Measurements from ENCODE around the gene DXO.
A peak's percentile ranks its signal among the peaks of the same experiment; 100 is the strongest.

Gene DXO

GRCh38 chr6:31969712-31970603 is 2.0 kb downstream of the DXO start:
- H3K4me1 ChIP-seq (ENCODE audit: control insufficient read depth in 1 of 2, insufficient read depth in 2 of 2, low read length in 2 of 2), result peaks cover 24 to 29% of the 10 kb centered on the region in 2 donors
- peaks cover 31 to 55% of the 10 kb centered on the region in 2 donors for H3K36me3 ChIP-seq (ENCODE audit: control insufficient read depth in 1 of 2, insufficient read depth in 2 of 2, low read length in 2 of 2)
- no peaks in the 10 kb centered on the region for H3K27me3 ChIP-seq (ENCODE audit: control insufficient read depth in 1 of 2, insufficient read depth in 2 of 2, low read length in 2 of 2)
- peak overlapping the region in 1 of 2 donors; percentile 96 for H3K9ac ChIP-seq (ENCODE audit: low read depth in 1 of 2, low read length in 2 of 2)
- H3K4me3 ChIP-seq (ENCODE audit: low read depth in 1 of 2, low read length in 2 of 2), result peak overlapping the region in 1 of 2 donors; percentile 93
- H3K27ac ChIP-seq (ENCODE audit: low read depth, low read length), result no peak overlapping the region
- H3K9me3 ChIP-seq (ENCODE audit: control insufficient read depth in 1 of 2, low read length in 2 of 2), result no peaks in the 10 kb centered on the region

- peaks cover 38 to 63% of the 10 kb centered on the region in 2 donors for H3K36me3 ChIP-seq (ENCODE audit: control insufficient read depth in 1 of 2, insufficient read depth in 2 of 2, low read length in 2 of 2)
- H3K4me1 ChIP-seq (ENCODE audit: control insufficient read depth in 1 of 2, insufficient read depth in 2 of 2, low read length in 2 of 2), result peaks cover 24 to 29% of the 10 kb centered on the region in 2 donors
- no peak overlapping the region for H3K4me3 ChIP-seq (ENCODE audit: low read depth in 1 of 2, low read length in 2 of 2)
- H3K27ac ChIP-seq (ENCODE audit: low read depth, low read length), result no peak overlapping the region
- no peaks in the 10 kb centered on the region for H3K9me3 ChIP-seq (ENCODE audit: control insufficient read depth in 1 of 2, low read length in 2 of 2)
- no peak overlapping the region for H3K9ac ChIP-seq (ENCODE audit: low read depth in 1 of 2, low read length in 2 of 2)
- H3K27me3 ChIP-seq (ENCODE audit: control insufficient read depth in 1 of 2, insufficient read depth in 2 of 2, low read length in 2 of 2), result no peaks in the 10 kb centered on the region
Measured at GRCh38 chr6:31968791-31969711, 2.9 kb downstream of the DXO start.

GRCh38 chr6:31968326-31968725 is 3.6 kb downstream of the DXO start:
- Histone ChIP-seq H3K27ac (ENCODE audit: low read depth, low read length) (no peak overlapping the region), H3K27me3 (ENCODE audit: control insufficient read depth in 1 of 2, insufficient read depth in 2 of 2, low read length in 2 of 2) (no peaks in the 10 kb centered on the region), H3K9ac (ENCODE audit: low read depth in 1 of 2, low read length in 2 of 2) (no peak overlapping the region), H3K4me1 (ENCODE audit: control insufficient read depth in 1 of 2, insufficient read depth in 2 of 2, low read length in 2 of 2) (peaks cover 22 to 27% of the 10 kb centered on the region in 2 donors), H3K4me3 (ENCODE audit: low read depth in 1 of 2, low read length in 2 of 2) (no peak overlapping the region), H3K9me3 (ENCODE audit: control insufficient read depth in 1 of 2, low read length in 2 of 2) (no peaks in the 10 kb centered on the region), H3K36me3 (ENCODE audit: control insufficient read depth in 1 of 2, insufficient read depth in 2 of 2, low read length in 2 of 2) (peaks cover 42 to 70% of the 10 kb centered on the region in 2 donors)

- H3K9me3 ChIP-seq (ENCODE audit: control insufficient read depth in 1 of 2, low read length in 2 of 2), result no peaks in the 10 kb centered on the region
- peaks cover 18 to 23% of the 10 kb centered on the region in 2 donors for H3K4me1 ChIP-seq (ENCODE audit: control insufficient read depth in 1 of 2, insufficient read depth in 2 of 2, low read length in 2 of 2)
- no peak overlapping the region for H3K27ac ChIP-seq (ENCODE audit: low read depth, low read length)
- no peak overlapping the region for H3K9ac ChIP-seq (ENCODE audit: low read depth in 1 of 2, low read length in 2 of 2)
- no peaks in the 10 kb centered on the region for H3K27me3 ChIP-seq (ENCODE audit: control insufficient read depth in 1 of 2, insufficient read depth in 2 of 2, low read length in 2 of 2)
- H3K36me3 ChIP-seq (ENCODE audit: control insufficient read depth in 1 of 2, insufficient read depth in 2 of 2, low read length in 2 of 2), result peaks cover 42 to 74% of the 10 kb centered on the region in 2 donors
- no peak overlapping the region for H3K4me3 ChIP-seq (ENCODE audit: low read depth in 1 of 2, low read length in 2 of 2)
Measured at GRCh38 chr6:31967926-31968320, 4.0 kb downstream of the DXO start.

GRCh38 chr6:31966997-31967925 is 4.7 kb downstream of the DXO start:
- no peak overlapping the region for H3K9ac ChIP-seq (ENCODE audit: low read depth in 1 of 2, low read length in 2 of 2)
- peaks cover 47 to 81% of the 10 kb centered on the region in 2 donors for H3K36me3 ChIP-seq (ENCODE audit: control insufficient read depth in 1 of 2, insufficient read depth in 2 of 2, low read length in 2 of 2)
- H3K27ac ChIP-seq (ENCODE audit: low read depth, low read length), result no peak overlapping the region

GRCh38 chr6:31966506-31966905 is 5.4 kb downstream of the DXO start:
- peaks cover 50 to 89% of the 10 kb centered on the region in 2 donors for H3K36me3 ChIP-seq (ENCODE audit: control insufficient read depth in 1 of 2, insufficient read depth in 2 of 2, low read length in 2 of 2)
- no peaks in the 10 kb centered on the region for H3K9me3 ChIP-seq (ENCODE audit: control insufficient read depth in 1 of 2, low read length in 2 of 2)
- H3K4me1 ChIP-seq (ENCODE audit: control insufficient read depth in 1 of 2, insufficient read depth in 2 of 2, low read length in 2 of 2), result peaks cover 13 to 16% of the 10 kb centered on the region in 2 donors
- no peak overlapping the region for H3K4me3 ChIP-seq (ENCODE audit: low read depth in 1 of 2, low read length in 2 of 2)
- no peaks in the 10 kb centered on the region for H3K27me3 ChIP-seq (ENCODE audit: control insufficient read depth in 1 of 2, insufficient read depth in 2 of 2, low read length in 2 of 2)
- no peak overlapping the region for H3K27ac ChIP-seq (ENCODE audit: low read depth, low read length)
- no peak overlapping the region for H3K9ac ChIP-seq (ENCODE audit: low read depth in 1 of 2, low read length in 2 of 2)

More at GRCh38 chr6:31966997-31967925, 4.7 kb downstream of the DXO start:
- Histone ChIP-seq H3K4me1 (ENCODE audit: control insufficient read depth in 1 of 2, insufficient read depth in 2 of 2, low read length in 2 of 2) (peaks cover 14 to 19% of the 10 kb centered on the region in 2 donors), H3K27me3 (ENCODE audit: control insufficient read depth in 1 of 2, insufficient read depth in 2 of 2, low read length in 2 of 2) (no peaks in the 10 kb centered on the region), H3K9me3 (ENCODE audit: control insufficient read depth in 1 of 2, low read length in 2 of 2) (no peaks in the 10 kb centered on the region), H3K4me3 (ENCODE audit: low read depth in 1 of 2, low read length in 2 of 2) (no peak overlapping the region)

- Histone ChIP-seq H3K36me3 (ENCODE audit: control insufficient read depth in 1 of 2, insufficient read depth in 2 of 2, low read length in 2 of 2) (peaks cover 58 to 97% of the 10 kb centered on the region in 2 donors), H3K27me3 (ENCODE audit: control insufficient read depth in 1 of 2, insufficient read depth in 2 of 2, low read length in 2 of 2) (no peaks in the 10 kb centered on the region), H3K27ac (ENCODE audit: low read depth, low read length) (no peak overlapping the region), H3K4me1 (ENCODE audit: control insufficient read depth in 1 of 2, insufficient read depth in 2 of 2, low read length in 2 of 2) (peaks cover 5 to 8% of the 10 kb centered on the region in 2 donors), H3K4me3 (ENCODE audit: low read depth in 1 of 2, low read length in 2 of 2) (no peak overlapping the region), H3K9ac (ENCODE audit: low read depth in 1 of 2, low read length in 2 of 2) (no peak overlapping the region), H3K9me3 (ENCODE audit: control insufficient read depth in 1 of 2, low read length in 2 of 2) (no peaks in the 10 kb centered on the region)
Measured at GRCh38 chr6:31965700-31966099, 6.2 kb downstream of the DXO start.

DNA sequence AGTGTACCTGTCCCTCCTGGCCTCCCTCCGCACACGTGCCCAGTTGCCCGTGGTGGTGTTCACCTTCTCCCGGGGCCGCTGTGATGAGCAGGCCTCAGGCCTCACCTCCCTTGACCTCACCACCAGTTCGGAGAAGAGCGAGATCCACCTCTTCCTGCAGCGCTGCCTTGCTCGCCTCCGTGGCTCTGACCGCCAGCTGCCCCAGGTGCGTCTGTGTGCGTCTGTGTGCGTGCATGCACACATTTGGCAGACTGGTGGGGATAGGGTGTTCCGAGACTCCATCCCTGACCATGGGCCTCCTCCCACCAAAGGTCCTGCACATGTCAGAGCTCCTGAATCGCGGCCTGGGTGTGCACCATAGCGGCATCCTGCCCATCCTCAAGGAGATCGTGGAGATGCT is 8.0 kb downstream of the DXO start:
- Histone ChIP-seq H3K27ac (ENCODE audit: low read depth, low read length) (no peak overlapping the region), H3K9me3 (ENCODE audit: control insufficient read depth in 1 of 2, low read length in 2 of 2) (no peaks in the 10 kb centered on the region), H3K4me3 (ENCODE audit: low read depth in 1 of 2, low read length in 2 of 2) (no peak overlapping the region), H3K9ac (ENCODE audit: low read depth in 1 of 2, low read length in 2 of 2) (no peak overlapping the region), H3K4me1 (ENCODE audit: control insufficient read depth in 1 of 2, insufficient read depth in 2 of 2, low read length in 2 of 2) (peaks cover 8 to 11% of the 10 kb centered on the region in 2 donors), H3K27me3 (ENCODE audit: control insufficient read depth in 1 of 2, insufficient read depth in 2 of 2, low read length in 2 of 2) (no peaks in the 10 kb centered on the region), H3K36me3 (ENCODE audit: control insufficient read depth in 1 of 2, insufficient read depth in 2 of 2, low read length in 2 of 2) (peaks cover 56 to 85% of the 10 kb centered on the region in 2 donors)

GRCh38 chr6:31961616-31962015 is 10.3 kb downstream of the DXO start:
- Histone ChIP-seq H3K27me3 (ENCODE audit: control insufficient read depth in 1 of 2, insufficient read depth in 2 of 2, low read length in 2 of 2) (no peaks in the 10 kb centered on the region), H3K9ac (ENCODE audit: low read depth in 1 of 2, low read length in 2 of 2) (no peak overlapping the region), H3K4me3 (ENCODE audit: low read depth in 1 of 2, low read length in 2 of 2) (no peak overlapping the region), H3K27ac (ENCODE audit: low read depth, low read length) (no peak overlapping the region), H3K9me3 (ENCODE audit: control insufficient read depth in 1 of 2, low read length in 2 of 2) (no peaks in the 10 kb centered on the region), H3K36me3 (ENCODE audit: control insufficient read depth in 1 of 2, insufficient read depth in 2 of 2, low read length in 2 of 2) (peaks cover 44 to 69% of the 10 kb centered on the region in 2 donors), H3K4me1 (ENCODE audit: control insufficient read depth in 1 of 2, insufficient read depth in 2 of 2, low read length in 2 of 2) (peaks cover 19 to 21% of the 10 kb centered on the region in 2 donors)
